GM23338 (cell line): ENCODE measurements around the gene PPID. TPM values are rescaled to one million over a fixed set of nuclear protein-coding genes. Genes with fewer than 3 reads are reported as not detected.

Experiments used
- ATAC-seq: fragments of 200-7000 bp; cut with Tn5 transposase; 3 replicates; pipeline ENCODE4 v1.9.1; 2020
- DNase-seq: peaks from one replicate; pipeline ENCODE4 v3.0.0-alpha.2; 2015; ENCODE audit warnings: low spot score
- H2AFZ ChIP-seq: fragments of 200-600 bp; sonication (generic); 2 replicates; pipeline ENCODE4 v1.8.0; 2016; ENCODE audit warnings: antibody characterized with exemption, mild to moderate bottlenecking, moderate library complexity
- H3F3A ChIP-seq: fragments of 200-600 bp; sonication (generic); replicated peaks from 2 replicates; pipeline ENCODE4 v1.8.0; 2017; ENCODE audit warnings: antibody characterized with exemption, mixed run types, low read depth
- H3K27ac ChIP-seq: fragments of 200-600 bp; sonication (generic); 2 replicates; pipeline ENCODE4 v1.6.1; 2016; ENCODE audit warnings: low read depth
- H3K27me3 ChIP-seq: fragments of 200-600 bp; sonication (generic); 2 replicates; pipeline ENCODE4 v1.8.0; 2016; ENCODE audit warnings: mild to moderate bottlenecking, mixed run types, moderate library complexity; ENCODE audit not compliant: insufficient read depth
- H3K36me3 ChIP-seq: fragments of 200-600 bp; sonication (generic); 2 replicates; pipeline ENCODE4 v1.8.0; 2016; ENCODE audit warnings: mild to moderate bottlenecking; ENCODE audit not compliant: insufficient read depth
- H3K4me1 ChIP-seq: fragments of 200-600 bp; sonication (generic); 2 replicates; pipeline ENCODE4 v1.8.0; 2016; ENCODE audit warnings: mild to moderate bottlenecking, moderate library complexity; ENCODE audit not compliant: insufficient read depth
- H3K4me2 ChIP-seq: fragments of 200-600 bp; sonication (generic); 2 replicates; pipeline ENCODE4 v1.7.1; 2017; ENCODE audit warnings: mixed run types
- H3K4me3 ChIP-seq: fragments of 200-600 bp; sonication (generic); 2 replicates; pipeline ENCODE4 v1.6.1; 2016; ENCODE audit warnings: mixed run types
- H3K79me2 ChIP-seq: fragments of 200-600 bp; sonication (generic); replicated peaks from 2 replicates; pipeline ENCODE4 v1.8.0; 2017; ENCODE audit warnings: mild to moderate bottlenecking; ENCODE audit not compliant: insufficient read depth
- H3K9me2 ChIP-seq: fragments of 200-600 bp; sonication (generic); 2 replicates; pipeline ENCODE4 v1.8.0; 2017; ENCODE audit not compliant: insufficient read depth
- H4K20me1 ChIP-seq: fragments of 200-600 bp; sonication (generic); replicated peaks from 2 replicates; pipeline ENCODE4 v1.8.0; 2017; ENCODE audit warnings: mild to moderate bottlenecking; ENCODE audit not compliant: insufficient read depth
- H3K27ac Mint-ChIP-seq: 2 replicates; pipeline ENCODE4 v1.8.0; 2020; ENCODE audit warnings: inconsistent platforms, mild to moderate bottlenecking, moderate library complexity, mixed read lengths
- H3K27me3 Mint-ChIP-seq: 3 replicates; pipeline ENCODE4 v1.8.0; 2022; ENCODE audit warnings: low read depth, mild to moderate bottlenecking, moderate library complexity, mixed read lengths, inconsistent platforms; ENCODE audit not compliant: insufficient read depth, poor library complexity
- H3K36me3 Mint-ChIP-seq: 3 replicates; pipeline ENCODE4 v1.8.0; 2021; ENCODE audit warnings: low read depth, mild to moderate bottlenecking, inconsistent platforms, moderate library complexity, mixed read lengths
- H3K4me1 Mint-ChIP-seq: 3 replicates; pipeline ENCODE4 v1.8.0; 2020; ENCODE audit warnings: mild to moderate bottlenecking, inconsistent platforms, mixed read lengths
- H3K4me3 Mint-ChIP-seq: 3 replicates; pipeline ENCODE4 v1.8.0; 2021; ENCODE audit warnings: moderate library complexity, mild to moderate bottlenecking, inconsistent platforms, mixed read lengths
- H3K9me3 Mint-ChIP-seq: 3 replicates; pipeline ENCODE4 v1.8.0; 2020; ENCODE audit warnings: moderate library complexity, mild to moderate bottlenecking, inconsistent platforms, mixed read lengths
- CREB1 ChIP-seq: fragments of 250-450 bp; sonication (Bioruptor Pico); IDR thresholded peaks from 2 replicates; pipeline ENCODE4 v1.5.0; 2020; ENCODE audit warnings: low read depth, mild to moderate bottlenecking, moderate library complexity
- EZH2 ChIP-seq: fragments of 200-600 bp; sonication (generic); IDR thresholded peaks from one replicate; pipeline ENCODE4 v1.8.0; 2017; ENCODE audit warnings: antibody characterized with exemption, mild to moderate bottlenecking, low read depth; ENCODE audit not compliant: unreplicated experiment
- EZH2phosphoT487 ChIP-seq: fragments of 200-600 bp; sonication (generic); IDR thresholded peaks from one replicate; pipeline ENCODE4 v1.8.1; 2018; ENCODE audit warnings: antibody characterized with exemption; ENCODE audit not compliant: unreplicated experiment
- JUNB ChIP-seq: IDR thresholded peaks from one replicate; pipeline ENCODE4 v1.6.1; 2016; ENCODE audit warnings: antibody characterized with exemption; ENCODE audit not compliant: unreplicated experiment
- NANOG ChIP-seq: IDR thresholded peaks from 2 replicates; pipeline ENCODE4 v1.6.1; 2016; ENCODE audit warnings: antibody characterized with exemption, borderline replicate concordance
- POLR2AphosphoS5 ChIP-seq: IDR thresholded peaks from 2 replicates; pipeline ENCODE4 v1.6.1; 2016; ENCODE audit warnings: antibody characterized with exemption, low read depth
- STAT1 ChIP-seq: IDR thresholded peaks from one replicate; pipeline ENCODE4 v1.6.1; 2016; ENCODE audit warnings: antibody characterized with exemption; ENCODE audit not compliant: unreplicated experiment
- ZNF114 ChIP-seq: fragments of 250-450 bp; sonication (Bioruptor Pico); IDR thresholded peaks from 2 replicates; pipeline ENCODE4 v1.5.0; 2020; ENCODE audit warnings: mild to moderate bottlenecking, moderate library complexity
- ZNF331 ChIP-seq: fragments of 250-450 bp; sonication (Bioruptor Pico); IDR thresholded peaks from 2 replicates; pipeline ENCODE4 v1.5.0; 2020; ENCODE audit warnings: low read depth, mild to moderate bottlenecking, moderate library complexity
- ZNF462 ChIP-seq: fragments of 250-450 bp; sonication (Bioruptor Pico); IDR thresholded peaks from 2 replicates; pipeline ENCODE4 v1.5.0; 2020; ENCODE audit warnings: mild to moderate bottlenecking, moderate library complexity
- polyA plus RNA-seq: library from polyadenylated mRNA; unstranded; fragments of >200 nt; fragmentation: Nextera tagmentation; extraction: Ambion mirVana; gene quantifications from 2 replicates; pipeline ENCODE4 v1.2.1, GENCODE V29; 2016
- total RNA-seq: library from RNA; depleted of rRNA; stranded (reverse); fragments of >200 nt; shearing (Covaris generic); gene quantifications from 2 replicates; pipeline ENCODE4 v1.2.3, GENCODE V29; 2014
- TF ChIP-seq, protein P1 (sequence below), 2 experiments: fragments of 200-600 bp in 1 of 2; sonication (generic) in 1 of 2; conservative IDR thresholded peaks; 2 replicates each; pipeline versions ENCODE4 v1.5.1 to v1.6.1; 2016 to 2017; ENCODE audit warnings: antibody characterized with exemption in 2 of 2, low read depth in 2 of 2, mild to moderate bottlenecking in 2 of 2, moderate library complexity in 1 of 2
- TF ChIP-seq, protein P2 (sequence below): IDR thresholded peaks from 2 replicates; pipeline ENCODE4 v1.6.1; 2016; ENCODE audit warnings: antibody characterized with exemption
- TF ChIP-seq, protein P3 (sequence below): IDR thresholded peaks from one replicate; pipeline ENCODE4 v1.6.1; 2018; ENCODE audit warnings: antibody characterized with exemption; ENCODE audit not compliant: unreplicated experiment

PPID gene
- total and polyA plus RNA-seq, 2 experiments from 2014 or later: 56.6 to 66.2 TPM

- no peaks in the 10 kb centered on the region for H3K36me3 ChIP-seq
- H3K9me2 ChIP-seq: no peaks in the 10 kb centered on the region; the same call in 1 of the 2 replicates
- no peaks in the 10 kb centered on the region for H3K27me3 ChIP-seq
- peaks cover 3% of the 10 kb centered on the region for H3K4me1 Mint-ChIP-seq
- no peaks in the 10 kb centered on the region for H3K79me2 ChIP-seq
- no peak overlapping the region for H3K4me2 ChIP-seq
- no peaks in the 10 kb centered on the region for H3K4me1 ChIP-seq
- no peak overlapping the region for H3K4me3 Mint-ChIP-seq
- H3K36me3 Mint-ChIP-seq: no peaks in the 10 kb centered on the region
- no peak for TF ChIP-seq JUNB
- no peak for TF ChIP-seq EZH2phosphoT487
- no peak for TF ChIP-seq ZNF114 (CRISPR knock-in tag)
- no peak for TF ChIP-seq ZNF331 (CRISPR knock-in tag)
- TF ChIP-seq, protein P1, sequence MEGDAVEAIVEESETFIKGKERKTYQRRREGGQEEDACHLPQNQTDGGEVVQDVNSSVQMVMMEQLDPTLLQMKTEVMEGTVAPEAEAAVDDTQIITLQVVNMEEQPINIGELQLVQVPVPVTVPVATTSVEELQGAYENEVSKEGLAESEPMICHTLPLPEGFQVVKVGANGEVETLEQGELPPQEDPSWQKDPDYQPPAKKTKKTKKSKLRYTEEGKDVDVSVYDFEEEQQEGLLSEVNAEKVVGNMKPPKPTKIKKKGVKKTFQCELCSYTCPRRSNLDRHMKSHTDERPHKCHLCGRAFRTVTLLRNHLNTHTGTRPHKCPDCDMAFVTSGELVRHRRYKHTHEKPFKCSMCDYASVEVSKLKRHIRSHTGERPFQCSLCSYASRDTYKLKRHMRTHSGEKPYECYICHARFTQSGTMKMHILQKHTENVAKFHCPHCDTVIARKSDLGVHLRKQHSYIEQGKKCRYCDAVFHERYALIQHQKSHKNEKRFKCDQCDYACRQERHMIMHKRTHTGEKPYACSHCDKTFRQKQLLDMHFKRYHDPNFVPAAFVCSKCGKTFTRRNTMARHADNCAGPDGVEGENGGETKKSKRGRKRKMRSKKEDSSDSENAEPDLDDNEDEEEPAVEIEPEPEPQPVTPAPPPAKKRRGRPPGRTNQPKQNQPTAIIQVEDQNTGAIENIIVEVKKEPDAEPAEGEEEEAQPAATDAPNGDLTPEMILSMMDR (conservative IDR thresholded peaks at IDR 0.05; ENCODE audit: low read depth in 2 of 2): no peak
- no peak for TF ChIP-seq CREB1 (CRISPR knock-in tag)
- TF ChIP-seq EZH2: no peak
- TF ChIP-seq, protein P2, sequence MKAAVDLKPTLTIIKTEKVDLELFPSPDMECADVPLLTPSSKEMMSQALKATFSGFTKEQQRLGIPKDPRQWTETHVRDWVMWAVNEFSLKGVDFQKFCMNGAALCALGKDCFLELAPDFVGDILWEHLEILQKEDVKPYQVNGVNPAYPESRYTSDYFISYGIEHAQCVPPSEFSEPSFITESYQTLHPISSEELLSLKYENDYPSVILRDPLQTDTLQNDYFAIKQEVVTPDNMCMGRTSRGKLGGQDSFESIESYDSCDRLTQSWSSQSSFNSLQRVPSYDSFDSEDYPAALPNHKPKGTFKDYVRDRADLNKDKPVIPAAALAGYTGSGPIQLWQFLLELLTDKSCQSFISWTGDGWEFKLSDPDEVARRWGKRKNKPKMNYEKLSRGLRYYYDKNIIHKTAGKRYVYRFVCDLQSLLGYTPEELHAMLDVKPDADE: no peak
- no peak for TF ChIP-seq STAT1
- no peak for TF ChIP-seq ZNF462
- no peak for TF ChIP-seq POLR2AphosphoS5
- TF ChIP-seq NANOG: no peak
- TF ChIP-seq, protein P3, sequence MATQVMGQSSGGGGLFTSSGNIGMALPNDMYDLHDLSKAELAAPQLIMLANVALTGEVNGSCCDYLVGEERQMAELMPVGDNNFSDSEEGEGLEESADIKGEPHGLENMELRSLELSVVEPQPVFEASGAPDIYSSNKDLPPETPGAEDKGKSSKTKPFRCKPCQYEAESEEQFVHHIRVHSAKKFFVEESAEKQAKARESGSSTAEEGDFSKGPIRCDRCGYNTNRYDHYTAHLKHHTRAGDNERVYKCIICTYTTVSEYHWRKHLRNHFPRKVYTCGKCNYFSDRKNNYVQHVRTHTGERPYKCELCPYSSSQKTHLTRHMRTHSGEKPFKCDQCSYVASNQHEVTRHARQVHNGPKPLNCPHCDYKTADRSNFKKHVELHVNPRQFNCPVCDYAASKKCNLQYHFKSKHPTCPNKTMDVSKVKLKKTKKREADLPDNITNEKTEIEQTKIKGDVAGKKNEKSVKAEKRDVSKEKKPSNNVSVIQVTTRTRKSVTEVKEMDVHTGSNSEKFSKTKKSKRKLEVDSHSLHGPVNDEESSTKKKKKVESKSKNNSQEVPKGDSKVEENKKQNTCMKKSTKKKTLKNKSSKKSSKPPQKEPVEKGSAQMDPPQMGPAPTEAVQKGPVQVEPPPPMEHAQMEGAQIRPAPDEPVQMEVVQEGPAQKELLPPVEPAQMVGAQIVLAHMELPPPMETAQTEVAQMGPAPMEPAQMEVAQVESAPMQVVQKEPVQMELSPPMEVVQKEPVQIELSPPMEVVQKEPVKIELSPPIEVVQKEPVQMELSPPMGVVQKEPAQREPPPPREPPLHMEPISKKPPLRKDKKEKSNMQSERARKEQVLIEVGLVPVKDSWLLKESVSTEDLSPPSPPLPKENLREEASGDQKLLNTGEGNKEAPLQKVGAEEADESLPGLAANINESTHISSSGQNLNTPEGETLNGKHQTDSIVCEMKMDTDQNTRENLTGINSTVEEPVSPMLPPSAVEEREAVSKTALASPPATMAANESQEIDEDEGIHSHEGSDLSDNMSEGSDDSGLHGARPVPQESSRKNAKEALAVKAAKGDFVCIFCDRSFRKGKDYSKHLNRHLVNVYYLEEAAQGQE: no peak
- H3K4me3 ChIP-seq: no peak overlapping the region
- no peak overlapping the region for H2AFZ ChIP-seq
- no peaks in the 10 kb centered on the region for H3F3A ChIP-seq
- H3K9me3 Mint-ChIP-seq: no peaks in the 10 kb centered on the region; the same call in 2 of the 3 replicates
- peaks cover 2% of the 10 kb centered on the region for H3K27me3 Mint-ChIP-seq
- ATAC-seq (no peak), DNase-seq (no peak)
- no peak overlapping the region for H3K27ac Mint-ChIP-seq
- no peaks in the 10 kb centered on the region for H4K20me1 ChIP-seq
- H3K27ac ChIP-seq: no peak overlapping the region
Measured at GRCh38 chr4:158738866-158739265, 15.7 kb upstream of the PPID start.
